Panc1 (cell line): ENCODE measurements around the gene KCNMB2.

Experiments used
- CTCF ChIP-seq: fragments of 450-650 bp; IDR thresholded peaks from 2 replicates; pipeline ENCODE4 v1.5.1; 2017; ENCODE audit warnings: mild to moderate bottlenecking
- POLR2AphosphoS5 ChIP-seq: IDR thresholded peaks from 2 replicates; pipeline ENCODE4 v1.6.1; 2012; ENCODE audit warnings: mild to moderate bottlenecking, low read depth, low read length, moderate library complexity
- REST ChIP-seq, 2 experiments: IDR thresholded peaks; 2 replicates each; pipeline ENCODE4 v1.6.1; 2011 to 2012; ENCODE audit warnings: low read depth in 2 of 2, control low read depth in 1 of 2, low read length in 1 of 2, mild to moderate bottlenecking in 1 of 2, moderate library complexity in 1 of 2; ENCODE audit not compliant: insufficient read depth in 1 of 2
- SIN3A ChIP-seq: IDR thresholded peaks from 2 replicates; pipeline ENCODE4 v1.6.1; 2012; ENCODE audit warnings: low read depth, mild to moderate bottlenecking, low read length, moderate library complexity, borderline replicate concordance; ENCODE audit not compliant: insufficient read depth

GRCh38 chr3:178850450-178851190 lies 314.4 kb downstream of the KCNMB2 start:
- TF ChIP-seq SIN3A (no peak), REST (IDR thresholded peaks at IDR 0.05; ENCODE audit: insufficient read depth in 1 of 2, low read depth in 2 of 2, low read length in 1 of 2) (no peak), CTCF (no peak), POLR2AphosphoS5 (no peak)
